ENCODE measurements around the gene SPATA24. TPM values are rescaled to one million over a fixed set of nuclear protein-coding genes. Genes with fewer than 3 reads are reported as not detected.

Gene SPATA24
- total RNA-seq, 2 experiments from 2014 or later = 4.6 to 5.9 TPM

Other genes with a start within 250 kb of the SPATA24 start
- 10 to 100 TPM; 11.2 to 14.4 TPM for gene SIL1, start 205.7 kb downstream of the SPATA24 start, total RNA-seq
- gene MATR3, start 110.3 kb downstream of the SPATA24 start, total RNA-seq = 100 to 1,000 TPM; 113 to 133 TPM
- gene PAIP2, start 62.2 kb downstream of the SPATA24 start, total RNA-seq = 100 to 1,000 TPM; 101 to 126 TPM
- gene SLC23A1, start 20.8 kb downstream of the SPATA24 start, total RNA-seq = under 1 TPM; 0.43 to 0.53 TPM
- gene MZB1, start 14.2 kb downstream of the SPATA24 start, total RNA-seq = 1 to 10 TPM; 7.8 to 9.8 TPM
- gene PROB1, start 9.0 kb downstream of the SPATA24 start, total RNA-seq = 1 to 10 TPM; 3.2 TPM
- gene DNAJC18, start 35.4 kb upstream of the SPATA24 start, total RNA-seq = 10 to 100 TPM; 33.1 to 35.6 TPM
- 1 to 10 TPM in 1 of 2 experiments, under 1 TPM in 1; 0.83 to 2.6 TPM for gene ECSCR, start 58.7 kb upstream of the SPATA24 start, total RNA-seq
- under 1 TPM; 0.46 to 0.50 TPM for gene SMIM33, start 66.9 kb upstream of the SPATA24 start, total RNA-seq
- gene STING1, start 78.7 kb upstream of the SPATA24 start, total RNA-seq = 100 to 1,000 TPM; 178 to 183 TPM
- 100 to 1,000 TPM; 262 to 289 TPM for gene UBE2D2, start 157.2 kb upstream of the SPATA24 start, total RNA-seq
- 1 to 10 TPM in 1 of 2 experiments, under 1 TPM in 1; 0.82 to 1.1 TPM for gene CXXC5, start 244.3 kb upstream of the SPATA24 start, total RNA-seq